K562 (cell line): ENCODE data around the gene CACNA1S. TPM values are rescaled to one million over a fixed set of nuclear protein-coding genes. Genes with fewer than 3 reads are reported as not detected.

ENCODE experiments used
- ATAC-seq: fragments of 200-7000 bp; cut with Tn5 transposase; 3 replicates; pipeline ENCODE4 v1.9.1; 2020; ENCODE audit warnings: moderate library complexity
- BruUV-seq: library from RNA; stranded (reverse); fragments of 400-500 nt; replicated peaks from 2 replicates; lab custom pipeline; 2021; lab: Mats Ljungman, UMichigan
- CTCF ChIA-PET: fragments of 300-600 bp; formaldehyde crosslinking; extraction: SDS; loops from one replicate; lab custom pipeline; 2021; ENCODE audit warnings: low intra/inter-chr PET ratio; lab: Yijun Ruan, JAX
- POLR2A ChIA-PET: fragments of 300-600, 350-650 bp; sonication (Branson Sonifier 250); formaldehyde crosslinking; extraction: SDS; loops from one replicate; lab custom pipeline; 2021; ENCODE audit warnings: antibody characterized with exemption, inconsistent platforms; lab: Yijun Ruan, JAX
- DNase-seq, 4 experiments: peaks; one replicate each; pipeline versions ENCODE4 v3.0.0 to v3.0.0-alpha.2; 2011 to 2018; ENCODE audit warnings: low spot score in 3 of 4, mixed read lengths in 3 of 4; ENCODE audit errors: extremely low read depth in 1 of 4
- FAIRE-seq: peaks from 2 replicates; lab custom pipeline; 2011; peaks lifted over from hg19 to GRCh38; lab: Jason Lieb, UNC
- H2AFZ ChIP-seq: 2 replicates; pipeline ENCODE4 v1.6.0; 2011; ENCODE audit warnings: low read depth, low read length, control low read depth, inconsistent platforms
- H3K27ac ChIP-seq: fragments of 200-600 bp; 3 replicates; pipeline ENCODE4 v1.8.0; 2011; ENCODE audit warnings: low read depth, mild to moderate bottlenecking, control low read depth, inconsistent platforms, low read length, moderate library complexity, mixed read lengths; ENCODE audit errors: extremely low read depth
- H3K27me3 ChIP-seq, 2 experiments: fragments of 300-600 bp in 1 of 2; 2 replicates in 1 of 2; 3 replicates in 1 of 2; pipeline versions ENCODE4 v1.6.0 to v1.8.0; 2011; ENCODE audit warnings: inconsistent platforms in 2 of 2, low read length in 2 of 2, mild to moderate bottlenecking in 1 of 2, mixed read lengths in 1 of 2, moderate library complexity in 1 of 2; ENCODE audit not compliant: control insufficient read depth in 2 of 2, insufficient read depth in 2 of 2
- H3K36me3 ChIP-seq: fragments of 300-600 bp; 3 replicates; pipeline ENCODE4 v1.8.0; 2011; ENCODE audit warnings: mild to moderate bottlenecking, low read length, inconsistent platforms; ENCODE audit not compliant: control insufficient read depth, insufficient read depth
- H3K4me1 ChIP-seq, 2 experiments: fragments of 200-600 bp in 1 of 2; replicated peaks in 1 of 2; 2 replicates in 1 of 2; 3 replicates in 1 of 2; pipeline versions ENCODE4 v1.5.1 to v1.8.0; 2011; ENCODE audit warnings: inconsistent platforms in 2 of 2, low read length in 2 of 2, mild to moderate bottlenecking in 1 of 2, mixed read lengths in 1 of 2, moderate library complexity in 1 of 2; ENCODE audit not compliant: control insufficient read depth in 2 of 2, insufficient read depth in 2 of 2
- H3K4me2 ChIP-seq: 2 replicates; pipeline ENCODE4 v1.6.1; 2011; ENCODE audit warnings: low read length, control low read depth, inconsistent platforms, mixed read lengths; ENCODE audit not compliant: insufficient read depth
- H3K4me3 ChIP-seq: fragments of 200-600 bp; sonication (generic), shearing (Covaris generic); 2 replicates; pipeline ENCODE4 v1.5.1; 2016; ENCODE audit warnings: control low read depth, inconsistent platforms
- H3K79me2 ChIP-seq: fragments of 200-600 bp; 3 replicates; pipeline ENCODE4 v1.8.0; 2011; ENCODE audit warnings: low read length, inconsistent platforms; ENCODE audit not compliant: control insufficient read depth, insufficient read depth
- H3K9ac ChIP-seq, 2 experiments: 2 replicates each; pipeline versions ENCODE4 v1.6.0 to v1.6.1; 2011; ENCODE audit warnings: low read depth in 2 of 2, low read length in 2 of 2, control low read depth in 1 of 2, inconsistent platforms in 1 of 2, mild to moderate bottlenecking in 1 of 2, mixed read lengths in 1 of 2; ENCODE audit not compliant: insufficient read depth in 1 of 2
- H3K9me1 ChIP-seq: one replicate; pipeline ENCODE4 v1.6.0; 2011; ENCODE audit warnings: inconsistent platforms, mild to moderate bottlenecking, low read length, moderate library complexity; ENCODE audit not compliant: control insufficient read depth, insufficient read depth
- H3K9me3 ChIP-seq: replicated peaks from 2 replicates; pipeline ENCODE4 v1.5.1; 2011; ENCODE audit warnings: low read depth, low read length, inconsistent platforms; ENCODE audit not compliant: control insufficient read depth, insufficient read depth
- H4K20me1 ChIP-seq: replicated peaks from 2 replicates; pipeline ENCODE4 v1.6.1; 2011; ENCODE audit warnings: low read length, inconsistent platforms, mixed read lengths; ENCODE audit not compliant: control insufficient read depth, insufficient read depth
- ETV1 ChIP-seq: fragments of 450-650 bp; conservative IDR thresholded peaks from 2 replicates; pipeline ENCODE4 v1.6.1; 2016; ENCODE audit warnings: missing genetic modification characterization, control low read depth, low read depth, missing compliant biosample characterization
- HDAC1 ChIP-seq, 2 experiments: fragments of 450-650 bp; IDR thresholded peaks; 2 replicates each; pipeline ENCODE4 v1.6.1; 2016 to 2017; ENCODE audit warnings: inconsistent platforms in 1 of 2, mild to moderate bottlenecking in 1 of 2, moderate library complexity in 1 of 2
- HLTF ChIP-seq: fragments of 450-650 bp; IDR thresholded peaks from 2 replicates; pipeline ENCODE4 v1.6.1; 2016
- HNRNPLL ChIP-seq: fragments of 200-400 bp; formaldehyde crosslinking; IDR thresholded peaks from 2 replicates; pipeline ENCODE4 v1.6.1; 2017; ENCODE audit warnings: low read length, low read depth, mild to moderate bottlenecking; ENCODE audit not compliant: poor library complexity, severe bottlenecking
- NCOA2 ChIP-seq, 2 experiments: fragments of 450-650 bp; IDR thresholded peaks; 2 replicates each; pipeline ENCODE4 v1.6.1; 2018; ENCODE audit warnings: mild to moderate bottlenecking in 2 of 2, moderate library complexity in 1 of 2; ENCODE audit not compliant: partially characterized antibody in 2 of 2
- NR0B1 ChIP-seq: fragments of 450-650 bp; IDR thresholded peaks from one replicate; pipeline ENCODE4 v1.6.1; 2018; ENCODE audit warnings: mild to moderate bottlenecking, moderate library complexity; ENCODE audit not compliant: partially characterized antibody
- NRF1 ChIP-seq, 2 experiments: fragments of 450-650 bp; IDR thresholded peaks in 1 of 2; conservative IDR thresholded peaks in 1 of 2; 2 replicates each; pipeline ENCODE4 v1.6.1; 2014; ENCODE audit warnings: mild to moderate bottlenecking in 2 of 2
- SMAD1 ChIP-seq: fragments of 150-350 bp; IDR thresholded peaks from 2 replicates; pipeline ENCODE4 v1.6.1; 2014; ENCODE audit warnings: low read length, low read depth; ENCODE audit not compliant: partially characterized antibody
- SMARCC2 ChIP-seq: fragments of 450-650 bp; IDR thresholded peaks from 2 replicates; pipeline ENCODE4 v1.6.1; 2017; ENCODE audit warnings: antibody characterized with exemption, moderate library complexity, mild to moderate bottlenecking, low read depth
- TRIM28 ChIP-seq: fragments of 450-650 bp; IDR thresholded peaks from 2 replicates; pipeline ENCODE4 v1.6.1; 2017
- ZBTB8A ChIP-seq: fragments of 450-650 bp; IDR thresholded peaks from 2 replicates; pipeline ENCODE4 v1.6.1; 2018; ENCODE audit warnings: mild to moderate bottlenecking, moderate library complexity; ENCODE audit not compliant: partially characterized antibody
- WGBS: fragments of 100-300 bp; shearing (Covaris generic); methylation state at CpG from one replicate; pipeline ENCODE4 v1.1.6; 2016; ENCODE audit warnings: low coverage, mixed read lengths; ENCODE audit not compliant: insufficient coverage; ENCODE audit errors: missing lambda C conversion rate; 5-methylcytosine and 5-hydroxymethylcytosine counted together
- in situ Hi-C: fragments of 300-500 bp; cut with MboI; formaldehyde crosslinking; loops from 4 replicates; pipeline ENCODE4 v1.15.0; 2018; ENCODE audit warnings: inconsistent platforms, mixed read lengths
- intact Hi-C: fragments of 100-400 bp; cut with micrococcal nuclease; formaldehyde crosslinking; loops from 2 replicates; pipeline ENCODE4 v1.14.2; 2022
- polyA plus RNA-seq, 8 experiments: library from polyadenylated mRNA; depleted of rRNA in 4 of 8; stranded (reverse) in 5 of 8; unstranded in 3 of 8; fragments of >200 nt; fragmentation: Nextera tagmentation in 2 of 8; fragmentation: Illumina TruSeq in 1 of 8; extraction: Ambion mirVana in 2 of 8; extraction: Trizol in 1 of 8; gene quantifications; 2 replicates each; pipeline versions ENCODE4 v1.2.1 to v1.2.3, GENCODE V29; 2011 to 2014; ENCODE audit warnings: inconsistent platforms in 1 of 8, missing spikeins in 1 of 8
- total RNA-seq, 7 experiments: library from RNA; depleted of rRNA in 6 of 7; stranded (reverse); fragments of >200 nt in 6 of 7; fragmentation: Illumina TruSeq in 2 of 7; extraction: Trizol in 2 of 7; gene quantifications; 2 replicates each; pipeline versions ENCODE4 v1.2.1 to v1.2.3, GENCODE V29; 2011 to 2021; ENCODE audit warnings: low replicate concordance in 1 of 7
- TF ChIP-seq, protein P1 (sequence below): sonication (generic); formaldehyde crosslinking; IDR thresholded peaks from 2 replicates; pipeline ENCODE4 v1.8.0; 2023; ENCODE audit warnings: missing genetic modification reagents, mild to moderate bottlenecking, borderline replicate concordance
- TF ChIP-seq, protein P2 (sequence below): fragments of 250-450 bp; sonication (Bioruptor Pico); IDR thresholded peaks from 2 replicates; pipeline ENCODE4 v1.5.0; 2021; ENCODE audit warnings: mild to moderate bottlenecking, moderate library complexity

CACNA1S gene
- total and polyA plus RNA-seq, 9 of the 15 experiments (the other 6 are each of a cell fraction or from before 2014, with no cell fraction given): not detected

- BruUV-seq: no TSS peak
- H4K20me1 ChIP-seq: peaks cover 12% of the 10 kb centered on the region
- H3K4me2 ChIP-seq: no peak overlapping the region
- no peak overlapping the region for H2AFZ ChIP-seq
- CTCF ChIA-PET: no interaction called here
- FAIRE-seq (no peak), ATAC-seq (no peak), DNase-seq (no peak)
- no peaks in the 10 kb centered on the region for H3K27me3 ChIP-seq
- H3K9me1 ChIP-seq: no peaks in the 10 kb centered on the region
- H3K4me3 ChIP-seq: no peak overlapping the region
- peaks cover 98% of the 10 kb centered on the region; the same call in 2 of the 3 replicates for H3K36me3 ChIP-seq
- H3K27ac ChIP-seq: no peak overlapping the region
- in situ Hi-C loops (no loop called here), intact Hi-C loops (no loop called here)
- POLR2A ChIA-PET: interaction anchor here (0.7 to 1.2 kb wide), 2 partner anchors 18 to 46 kb away, joined by 4 read pairs; no protein-coding TSS in a partner anchor
- H3K9me3 ChIP-seq: no peaks in the 10 kb centered on the region
- no peaks in the 10 kb centered on the region for H3K79me2 ChIP-seq
- no peak overlapping the region for H3K9ac ChIP-seq
- no peaks in the 10 kb centered on the region for H3K4me1 ChIP-seq
- WGBS: 88% methylated on average over 8 of the region's 8 CpGs
- TF ChIP-seq NCOA2 (IDR thresholded peaks at IDR 0.05; ENCODE audit: partially characterized antibody in 2 of 2) (no peak), ZBTB8A (no peak), TRIM28 (no peak), HNRNPLL (no peak), SMARCC2 (no peak), NRF1 (conservative IDR thresholded peaks at IDR 0.05 in 1 of 2, IDR thresholded peaks at IDR 0.05 in 1 of 2) (no peak), NR0B1 (no peak), ETV1 (tag) (no peak), HLTF (no peak), HDAC1 (IDR thresholded peaks at IDR 0.05) (no peak), SMAD1 (no peak)
- TF ChIP-seq, protein P1, sequence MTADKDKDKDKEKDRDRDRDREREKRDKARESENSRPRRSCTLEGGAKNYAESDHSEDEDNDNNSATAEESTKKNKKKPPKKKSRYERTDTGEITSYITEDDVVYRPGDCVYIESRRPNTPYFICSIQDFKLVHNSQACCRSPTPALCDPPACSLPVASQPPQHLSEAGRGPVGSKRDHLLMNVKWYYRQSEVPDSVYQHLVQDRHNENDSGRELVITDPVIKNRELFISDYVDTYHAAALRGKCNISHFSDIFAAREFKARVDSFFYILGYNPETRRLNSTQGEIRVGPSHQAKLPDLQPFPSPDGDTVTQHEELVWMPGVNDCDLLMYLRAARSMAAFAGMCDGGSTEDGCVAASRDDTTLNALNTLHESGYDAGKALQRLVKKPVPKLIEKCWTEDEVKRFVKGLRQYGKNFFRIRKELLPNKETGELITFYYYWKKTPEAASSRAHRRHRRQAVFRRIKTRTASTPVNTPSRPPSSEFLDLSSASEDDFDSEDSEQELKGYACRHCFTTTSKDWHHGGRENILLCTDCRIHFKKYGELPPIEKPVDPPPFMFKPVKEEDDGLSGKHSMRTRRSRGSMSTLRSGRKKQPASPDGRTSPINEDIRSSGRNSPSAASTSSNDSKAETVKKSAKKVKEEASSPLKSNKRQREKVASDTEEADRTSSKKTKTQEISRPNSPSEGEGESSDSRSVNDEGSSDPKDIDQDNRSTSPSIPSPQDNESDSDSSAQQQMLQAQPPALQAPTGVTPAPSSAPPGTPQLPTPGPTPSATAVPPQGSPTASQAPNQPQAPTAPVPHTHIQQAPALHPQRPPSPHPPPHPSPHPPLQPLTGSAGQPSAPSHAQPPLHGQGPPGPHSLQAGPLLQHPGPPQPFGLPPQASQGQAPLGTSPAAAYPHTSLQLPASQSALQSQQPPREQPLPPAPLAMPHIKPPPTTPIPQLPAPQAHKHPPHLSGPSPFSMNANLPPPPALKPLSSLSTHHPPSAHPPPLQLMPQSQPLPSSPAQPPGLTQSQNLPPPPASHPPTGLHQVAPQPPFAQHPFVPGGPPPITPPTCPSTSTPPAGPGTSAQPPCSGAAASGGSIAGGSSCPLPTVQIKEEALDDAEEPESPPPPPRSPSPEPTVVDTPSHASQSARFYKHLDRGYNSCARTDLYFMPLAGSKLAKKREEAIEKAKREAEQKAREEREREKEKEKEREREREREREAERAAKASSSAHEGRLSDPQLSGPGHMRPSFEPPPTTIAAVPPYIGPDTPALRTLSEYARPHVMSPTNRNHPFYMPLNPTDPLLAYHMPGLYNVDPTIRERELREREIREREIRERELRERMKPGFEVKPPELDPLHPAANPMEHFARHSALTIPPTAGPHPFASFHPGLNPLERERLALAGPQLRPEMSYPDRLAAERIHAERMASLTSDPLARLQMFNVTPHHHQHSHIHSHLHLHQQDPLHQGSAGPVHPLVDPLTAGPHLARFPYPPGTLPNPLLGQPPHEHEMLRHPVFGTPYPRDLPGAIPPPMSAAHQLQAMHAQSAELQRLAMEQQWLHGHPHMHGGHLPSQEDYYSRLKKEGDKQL (CRISPR knock-in tag): no peak
- TF ChIP-seq, protein P2, sequence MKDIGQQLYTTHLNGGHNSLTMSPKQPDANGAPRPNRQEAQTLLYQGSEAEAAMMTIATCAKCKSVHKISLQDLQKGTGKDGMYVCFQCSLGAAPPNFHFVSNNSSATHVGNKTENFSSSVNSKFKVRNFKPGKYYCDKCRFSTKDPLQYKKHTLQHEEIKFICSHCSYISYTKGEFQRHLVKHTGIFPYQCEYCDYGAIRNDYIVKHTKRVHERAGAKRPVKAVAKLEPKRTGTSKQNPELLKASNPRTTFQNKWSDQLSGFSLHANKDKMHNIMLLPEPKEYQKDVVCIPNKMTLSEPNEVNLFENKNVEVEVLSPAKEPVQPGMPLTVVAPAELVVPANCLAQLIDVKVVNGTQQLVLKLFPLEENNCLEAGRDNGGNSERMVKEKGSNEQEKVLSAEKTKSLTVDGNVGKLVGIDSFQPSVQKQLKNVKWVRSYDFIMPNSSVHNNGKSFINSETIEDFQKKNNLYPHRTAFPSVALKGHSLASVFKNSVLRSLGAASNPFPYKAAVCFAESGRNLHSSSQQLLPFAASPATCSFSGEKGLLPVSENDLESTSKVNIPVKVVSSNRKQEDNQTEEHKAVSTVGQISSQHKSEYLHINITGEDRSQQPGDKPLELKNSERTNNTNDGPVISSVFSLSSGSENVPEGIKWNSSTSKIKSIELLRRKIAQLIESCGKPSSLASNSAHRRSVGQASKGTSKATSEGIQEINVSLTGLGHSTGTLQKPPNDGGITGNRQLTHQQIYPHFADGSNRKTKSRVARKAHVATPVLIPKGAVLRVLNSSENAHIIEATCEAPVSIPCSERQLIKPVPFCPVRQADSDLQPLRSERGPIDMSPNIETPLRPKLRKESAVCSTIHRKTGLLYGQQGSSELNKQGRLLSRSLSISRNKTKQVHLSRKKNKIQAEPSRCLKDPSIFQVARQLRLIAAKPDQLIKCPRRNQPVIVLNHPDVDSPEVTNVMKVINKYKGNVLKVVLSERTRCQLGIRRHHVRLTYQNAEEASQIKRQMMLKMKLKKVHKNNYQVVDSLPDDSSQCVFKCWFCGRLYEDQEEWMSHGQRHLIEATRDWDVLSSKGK (CRISPR knock-in tag): no peak
Observed at GRCh38 chr1:201140941-201141260, 28.7 kb upstream of the CACNA1S start.
